Upper lobe of right lung (tissue), 1 donor: ENCODE measurements around the gene GALNTL6. TPM values are rescaled to one million over a fixed set of nuclear protein-coding genes. Genes with fewer than 3 reads are reported as not detected.
A peak's percentile ranks its signal among the peaks of the same experiment; 100 is the strongest.

ENCODE experiments used
- ATAC-seq: fragments of 200-7000 bp; cut with Tn5 transposase; one replicate; pipeline ENCODE4 v1.9.1; 2020; ENCODE audit warnings: mild to moderate bottlenecking, moderate library complexity
- DNase-seq: peaks from one replicate; pipeline ENCODE4 v3.0.0-alpha.2; 2020
- H3K27ac ChIP-seq: fragments of 200-600 bp; one replicate; pipeline ENCODE4 v1.8.0; 2022
- H3K27me3 ChIP-seq: fragments of 200-600 bp; one replicate; pipeline ENCODE4 v1.8.0; 2022; ENCODE audit warnings: mild to moderate bottlenecking
- H3K36me3 ChIP-seq: fragments of 200-600 bp; one replicate; pipeline ENCODE4 v1.8.0; 2022
- H3K4me1 ChIP-seq: fragments of 200-600 bp; one replicate; pipeline ENCODE4 v1.8.0; 2022
- H3K4me3 ChIP-seq: fragments of 200-600 bp; one replicate; pipeline ENCODE4 v1.8.0; 2022; ENCODE audit warnings: mild to moderate bottlenecking
- H3K9me3 ChIP-seq: fragments of 200-600 bp; one replicate; pipeline ENCODE4 v1.8.0; 2022
- intact Hi-C: fragments of 100-400 bp; cut with DNase I; formaldehyde crosslinking; loops from one replicate; pipeline ENCODE4 v1.11.0; 2022
- long read RNA-seq: library from polyadenylated mRNA; unstranded; transcript quantifications from one replicate; pipeline ENCODE4 v2.0.0, GENCODE V29; 2021
- total RNA-seq: library from RNA; stranded (reverse); fragmentation: NEBNext Ultra II Directional; extraction: Animal tissue kit (Norgen Biotek cat#: 25700); gene quantifications from one replicate; pipeline ENCODE4 v1.2.1, GENCODE V29; 2021
- TF ChIP-seq, protein P1 (sequence below): fragments of 200-600 bp; IDR thresholded peaks from one replicate; pipeline ENCODE4 v1.8.0; 2022; ENCODE audit warnings: antibody characterized with exemption
- donor health status: DM: no; HTN: yes; CAD: no; lungs with severe emphysema.

Gene GALNTL6
- total RNA-seq: 0.20 TPM
- long read RNA-seq, partial matches to known transcripts: 0 of 1 reads
- long read RNA-seq, other reads (novel, unspliced or antisense): 1 of 1 reads

DNA sequence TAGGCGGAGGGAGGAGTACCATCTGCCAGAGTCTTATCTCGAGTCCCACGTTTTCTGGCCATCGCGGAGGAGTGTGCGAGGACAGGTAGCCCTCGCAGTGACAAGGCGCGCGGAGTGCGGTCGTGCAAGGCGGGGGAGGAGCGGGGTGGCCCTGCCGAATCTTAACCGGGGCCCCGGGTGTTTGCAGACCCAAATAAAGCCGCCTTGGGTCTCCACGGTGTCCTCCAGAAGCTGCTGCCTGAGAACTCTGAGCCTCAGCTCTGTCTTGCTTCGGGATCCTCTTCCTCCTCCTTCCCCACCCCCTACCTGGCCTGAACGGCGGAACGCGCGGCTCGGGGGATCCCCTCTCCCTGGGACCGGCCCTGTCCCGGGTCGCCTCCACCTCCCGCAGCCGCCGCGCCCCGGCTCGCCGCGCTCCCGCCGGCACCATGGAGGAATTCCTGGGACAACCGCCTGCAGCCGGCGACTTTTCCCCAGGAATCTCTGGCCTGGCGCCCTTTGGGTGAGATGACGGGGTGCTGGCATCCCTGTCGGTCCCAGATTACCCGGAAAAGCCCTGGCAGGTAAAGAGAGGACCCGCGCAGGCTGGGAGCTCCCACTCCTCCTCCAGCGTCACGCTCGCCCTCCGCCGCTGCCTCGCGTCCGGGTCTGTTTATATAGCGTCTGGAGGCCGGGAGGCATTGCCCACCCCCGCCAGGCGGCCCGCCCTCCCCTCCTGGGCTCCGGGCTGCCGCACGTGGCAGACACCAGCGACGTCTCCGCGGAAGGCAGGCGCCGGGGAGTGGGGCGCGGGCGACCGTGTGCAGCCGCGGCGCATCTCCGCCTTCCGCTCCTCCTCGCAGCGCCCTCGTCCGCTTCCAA lies at the start of gene GALNTL6:
GALNTL6 (plus strand) TSS at position 740 of the 861 bp plus-strand sequence.
- peaks cover 2% of the 10 kb centered on the region for H3K4me1 ChIP-seq
- H3K27me3 ChIP-seq: peaks cover 30% of the 10 kb centered on the region
- DNase-seq: no peak
- TF ChIP-seq, protein P1, sequence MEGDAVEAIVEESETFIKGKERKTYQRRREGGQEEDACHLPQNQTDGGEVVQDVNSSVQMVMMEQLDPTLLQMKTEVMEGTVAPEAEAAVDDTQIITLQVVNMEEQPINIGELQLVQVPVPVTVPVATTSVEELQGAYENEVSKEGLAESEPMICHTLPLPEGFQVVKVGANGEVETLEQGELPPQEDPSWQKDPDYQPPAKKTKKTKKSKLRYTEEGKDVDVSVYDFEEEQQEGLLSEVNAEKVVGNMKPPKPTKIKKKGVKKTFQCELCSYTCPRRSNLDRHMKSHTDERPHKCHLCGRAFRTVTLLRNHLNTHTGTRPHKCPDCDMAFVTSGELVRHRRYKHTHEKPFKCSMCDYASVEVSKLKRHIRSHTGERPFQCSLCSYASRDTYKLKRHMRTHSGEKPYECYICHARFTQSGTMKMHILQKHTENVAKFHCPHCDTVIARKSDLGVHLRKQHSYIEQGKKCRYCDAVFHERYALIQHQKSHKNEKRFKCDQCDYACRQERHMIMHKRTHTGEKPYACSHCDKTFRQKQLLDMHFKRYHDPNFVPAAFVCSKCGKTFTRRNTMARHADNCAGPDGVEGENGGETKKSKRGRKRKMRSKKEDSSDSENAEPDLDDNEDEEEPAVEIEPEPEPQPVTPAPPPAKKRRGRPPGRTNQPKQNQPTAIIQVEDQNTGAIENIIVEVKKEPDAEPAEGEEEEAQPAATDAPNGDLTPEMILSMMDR: no peak
- H3K36me3 ChIP-seq: no peaks in the 10 kb centered on the region
- H3K27ac ChIP-seq: no peak within 1 kb of the TSS
- ATAC-seq: peak; percentile 55
- no peaks in the 10 kb centered on the region for H3K9me3 ChIP-seq
- peak within 1 kb of the TSS; percentile 32 for H3K4me3 ChIP-seq
- intact Hi-C loops: no loop called here

DNA sequence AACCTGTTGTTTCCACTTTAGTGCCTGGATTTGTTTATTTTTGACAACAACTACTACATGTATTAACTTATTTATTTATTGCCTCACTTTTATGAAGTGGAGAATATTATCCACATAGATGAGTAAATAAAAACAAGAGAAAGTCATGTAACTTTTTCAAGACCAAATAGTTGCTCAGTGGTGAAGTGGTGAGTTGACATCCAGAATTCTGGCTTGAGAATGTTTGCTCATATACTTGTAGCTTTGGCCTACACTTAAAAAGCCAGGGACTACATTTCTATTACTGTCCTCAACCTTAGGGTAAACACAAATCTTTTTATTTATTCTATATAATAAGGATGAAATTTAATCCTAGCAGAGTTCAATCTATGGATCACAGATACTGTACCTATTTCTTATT lies 47.7 kb upstream of the GALNTL6 start:
- Histone ChIP-seq H3K27ac (no peak overlapping the region), H3K9me3 (no peaks in the 10 kb centered on the region), H3K27me3 (no peaks in the 10 kb centered on the region), H3K4me1 (no peaks in the 10 kb centered on the region), H3K4me3 (no peak overlapping the region), H3K36me3 (no peaks in the 10 kb centered on the region)
- intact Hi-C loops: no loop called here
- DNase-seq: no peak
- TF ChIP-seq, protein P1: no peak
- peak; percentile 46 for ATAC-seq

DNA sequence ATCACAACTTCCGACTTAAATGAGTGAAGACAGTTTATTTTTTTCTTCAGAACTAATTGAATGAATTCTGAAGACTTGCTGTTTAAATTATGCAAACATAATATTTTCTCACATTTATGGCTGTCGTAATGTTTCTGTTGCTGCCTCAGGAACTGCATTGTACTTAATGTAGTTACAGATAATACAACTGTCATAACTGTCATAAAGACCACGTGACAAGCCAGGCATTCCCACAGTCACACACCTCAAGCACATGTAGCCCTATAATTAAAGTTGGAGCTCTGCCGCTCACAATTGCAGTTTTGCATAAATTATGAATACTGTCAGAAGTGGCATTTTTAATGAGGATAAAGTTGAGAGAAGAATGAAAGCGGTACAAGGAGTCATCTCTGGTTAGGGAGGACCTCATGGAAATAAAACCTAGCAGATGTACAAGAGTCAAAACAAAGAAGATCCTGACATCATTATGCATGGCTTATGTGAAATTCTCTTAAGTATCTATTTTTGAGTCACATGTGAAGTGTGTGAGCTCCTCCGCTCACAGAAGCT lies 38.5 kb upstream of the GALNTL6 start:
- TF ChIP-seq, protein P1: no peak
- Histone ChIP-seq H3K9me3 (no peaks in the 10 kb centered on the region), H3K36me3 (no peaks in the 10 kb centered on the region), H3K27ac (no peak overlapping the region), H3K27me3 (no peaks in the 10 kb centered on the region), H3K4me3 (no peak overlapping the region), H3K4me1 (no peaks in the 10 kb centered on the region)
- intact Hi-C loops: no loop called here
- ATAC-seq (no peak), DNase-seq (no peak)

DNA sequence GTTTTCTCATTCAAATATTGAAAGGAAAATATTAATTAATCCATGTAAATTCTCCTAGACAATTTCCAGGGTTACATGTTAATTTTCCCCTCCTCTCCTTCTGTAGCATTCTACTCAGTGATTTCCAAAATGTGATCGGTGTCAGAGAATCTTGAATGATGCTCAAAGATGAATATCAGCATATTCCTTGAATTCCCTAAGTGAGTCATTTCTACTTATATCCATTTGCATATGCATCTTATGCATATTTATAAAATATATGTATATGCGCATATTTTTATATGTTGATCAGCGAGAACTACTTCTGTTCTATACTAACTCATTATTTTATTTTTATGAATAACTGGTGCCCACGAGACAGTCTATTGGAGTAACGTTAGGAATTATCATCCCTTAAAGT lies 33.9 kb upstream of the GALNTL6 start:
- Histone ChIP-seq H3K4me1 (no peaks in the 10 kb centered on the region), H3K36me3 (no peaks in the 10 kb centered on the region), H3K9me3 (no peaks in the 10 kb centered on the region), H3K27ac (no peak overlapping the region), H3K27me3 (no peaks in the 10 kb centered on the region), H3K4me3 (no peak overlapping the region)
- TF ChIP-seq, protein P1: no peak
- ATAC-seq: no peak
- DNase-seq: no peak
- intact Hi-C loops: no loop called here

- no peak overlapping the region for H3K27ac ChIP-seq
- H3K27me3 ChIP-seq: no peaks in the 10 kb centered on the region
- TF ChIP-seq, protein P1: no peak
- intact Hi-C loops: no loop called here
- ATAC-seq (no peak), DNase-seq (no peak)
- H3K4me3 ChIP-seq: no peak overlapping the region
- H3K36me3 ChIP-seq: no peaks in the 10 kb centered on the region
- H3K4me1 ChIP-seq: no peaks in the 10 kb centered on the region
- H3K9me3 ChIP-seq: no peaks in the 10 kb centered on the region
Observed at GRCh38 chr4:171785388-171785787, 27.8 kb upstream of the GALNTL6 start.
